ENCODE measurements around the gene GOT2.

DNA sequence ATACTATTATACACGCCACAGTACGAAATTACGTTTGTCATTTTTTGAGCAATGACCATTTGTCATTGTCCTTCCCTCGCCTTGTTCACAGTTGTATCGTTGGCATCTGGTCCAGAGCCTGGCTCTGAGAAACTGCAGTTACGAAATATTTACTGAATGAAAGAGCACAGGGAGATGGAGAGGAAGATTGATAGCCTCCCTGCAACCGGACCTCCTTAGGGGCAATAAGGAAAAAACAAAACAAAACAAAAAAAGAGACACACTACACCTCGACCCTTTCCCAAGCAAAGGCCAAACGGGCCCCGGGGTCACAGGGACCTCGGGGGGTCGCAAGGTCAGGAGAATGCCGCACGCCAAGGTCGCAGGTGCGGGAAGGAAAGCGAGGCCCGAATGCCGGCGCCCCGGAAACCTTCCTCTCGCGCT, 857 bp downstream of the GOT2 start:
- TF ChIP-seq, protein P1, sequence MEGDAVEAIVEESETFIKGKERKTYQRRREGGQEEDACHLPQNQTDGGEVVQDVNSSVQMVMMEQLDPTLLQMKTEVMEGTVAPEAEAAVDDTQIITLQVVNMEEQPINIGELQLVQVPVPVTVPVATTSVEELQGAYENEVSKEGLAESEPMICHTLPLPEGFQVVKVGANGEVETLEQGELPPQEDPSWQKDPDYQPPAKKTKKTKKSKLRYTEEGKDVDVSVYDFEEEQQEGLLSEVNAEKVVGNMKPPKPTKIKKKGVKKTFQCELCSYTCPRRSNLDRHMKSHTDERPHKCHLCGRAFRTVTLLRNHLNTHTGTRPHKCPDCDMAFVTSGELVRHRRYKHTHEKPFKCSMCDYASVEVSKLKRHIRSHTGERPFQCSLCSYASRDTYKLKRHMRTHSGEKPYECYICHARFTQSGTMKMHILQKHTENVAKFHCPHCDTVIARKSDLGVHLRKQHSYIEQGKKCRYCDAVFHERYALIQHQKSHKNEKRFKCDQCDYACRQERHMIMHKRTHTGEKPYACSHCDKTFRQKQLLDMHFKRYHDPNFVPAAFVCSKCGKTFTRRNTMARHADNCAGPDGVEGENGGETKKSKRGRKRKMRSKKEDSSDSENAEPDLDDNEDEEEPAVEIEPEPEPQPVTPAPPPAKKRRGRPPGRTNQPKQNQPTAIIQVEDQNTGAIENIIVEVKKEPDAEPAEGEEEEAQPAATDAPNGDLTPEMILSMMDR (conservative IDR thresholded peaks at IDR 0.05) = no peak
- no peak for TF ChIP-seq ZFX (IDR thresholded peaks at IDR 0.05)
